ENCODE data around the gene UBN1. TPM values are rescaled to one million over a fixed set of nuclear protein-coding genes. Genes with fewer than 3 reads are reported as not detected.

UBN1 gene
- total RNA-seq, 4 donors from 2014 or later = 22.8 to 46.2 (median 28.0) TPM

DNA sequence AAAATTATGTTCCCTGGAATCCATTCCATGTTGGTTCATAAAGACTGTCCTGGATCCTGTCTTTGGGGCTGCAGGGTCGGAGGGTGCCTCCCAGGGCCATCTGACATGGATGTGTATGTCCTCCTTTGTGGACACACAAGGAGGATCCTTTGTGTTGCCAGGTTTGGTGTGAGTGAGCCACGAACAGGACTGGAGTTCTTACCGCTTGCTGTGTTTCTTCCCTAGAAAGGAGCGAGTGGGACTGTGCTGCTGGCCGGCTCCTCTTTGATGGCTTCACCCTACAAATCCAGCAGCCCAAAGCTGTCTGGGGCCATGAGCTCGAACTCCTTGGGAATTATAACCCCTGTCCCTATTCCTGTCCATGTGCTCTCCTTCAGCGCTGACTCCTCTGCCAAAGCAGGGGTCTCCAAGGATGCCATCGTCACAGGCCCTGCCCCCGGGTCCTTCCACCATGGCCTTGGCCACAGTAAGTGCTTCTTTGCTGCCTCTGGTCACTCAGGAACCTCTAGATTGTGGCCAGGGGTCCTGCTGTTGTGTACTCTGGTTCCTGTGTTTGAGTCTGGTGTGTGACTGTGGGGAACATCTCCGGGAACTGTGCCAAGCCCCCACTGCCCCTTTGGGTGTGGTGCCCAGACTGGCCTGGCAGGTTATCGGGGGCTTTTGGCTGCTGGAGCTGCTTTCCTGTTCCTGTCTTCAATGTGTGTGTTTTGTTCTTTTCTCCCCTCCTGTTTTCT, 29.5 kb downstream of the UBN1 start:
- no peaks in the 10 kb centered on the region for H3K9me3 ChIP-seq
- 40 to 88% methylated on average over 1 to 9 of the region's 11 CpGs for WGBS, 2 donors (ENCODE audit: low coverage in 1 of 2)
- no peak overlapping the region for H3K4me3 ChIP-seq
- H3K27me3 ChIP-seq = no peaks in the 10 kb centered on the region
- no peak for ATAC-seq
- peaks cover 0 to 100% of the 10 kb centered on the region in 2 donors for H3K36me3 ChIP-seq
- TF ChIP-seq EP300 (IDR thresholded peaks at IDR 0.05) = no peak
- TF ChIP-seq, protein P1, sequence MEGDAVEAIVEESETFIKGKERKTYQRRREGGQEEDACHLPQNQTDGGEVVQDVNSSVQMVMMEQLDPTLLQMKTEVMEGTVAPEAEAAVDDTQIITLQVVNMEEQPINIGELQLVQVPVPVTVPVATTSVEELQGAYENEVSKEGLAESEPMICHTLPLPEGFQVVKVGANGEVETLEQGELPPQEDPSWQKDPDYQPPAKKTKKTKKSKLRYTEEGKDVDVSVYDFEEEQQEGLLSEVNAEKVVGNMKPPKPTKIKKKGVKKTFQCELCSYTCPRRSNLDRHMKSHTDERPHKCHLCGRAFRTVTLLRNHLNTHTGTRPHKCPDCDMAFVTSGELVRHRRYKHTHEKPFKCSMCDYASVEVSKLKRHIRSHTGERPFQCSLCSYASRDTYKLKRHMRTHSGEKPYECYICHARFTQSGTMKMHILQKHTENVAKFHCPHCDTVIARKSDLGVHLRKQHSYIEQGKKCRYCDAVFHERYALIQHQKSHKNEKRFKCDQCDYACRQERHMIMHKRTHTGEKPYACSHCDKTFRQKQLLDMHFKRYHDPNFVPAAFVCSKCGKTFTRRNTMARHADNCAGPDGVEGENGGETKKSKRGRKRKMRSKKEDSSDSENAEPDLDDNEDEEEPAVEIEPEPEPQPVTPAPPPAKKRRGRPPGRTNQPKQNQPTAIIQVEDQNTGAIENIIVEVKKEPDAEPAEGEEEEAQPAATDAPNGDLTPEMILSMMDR (IDR thresholded peaks at IDR 0.05) = no peak
- no peak for TF ChIP-seq POLR2AphosphoS5 (IDR thresholded peaks at IDR 0.05)
- no peak for TF ChIP-seq POLR2A (IDR thresholded peaks at IDR 0.05)
- H3K4me1 ChIP-seq = peaks cover 0 to 6% (median 0%) of the 10 kb centered on the region in 3 donors
- H3K27ac ChIP-seq = no peak overlapping the region

DNA sequence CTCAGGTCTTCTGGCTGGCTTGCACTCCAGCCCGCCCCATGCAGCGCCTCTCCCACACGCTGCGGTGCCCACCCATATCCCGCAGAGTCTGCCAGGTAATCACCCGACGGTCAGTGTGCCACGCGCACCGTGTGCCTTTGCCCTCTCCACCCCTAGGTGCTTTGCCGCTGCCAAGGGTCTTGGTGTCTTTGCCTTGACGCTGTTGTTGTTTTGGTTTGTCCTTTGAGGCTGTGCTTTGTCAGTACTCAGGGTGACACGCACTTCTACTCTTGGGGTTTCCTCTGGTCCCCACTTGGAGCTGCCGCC, 30.1 kb downstream of the UBN1 start:
- TF ChIP-seq POLR2AphosphoS5 (IDR thresholded peaks at IDR 0.05) (no peak), POLR2A (IDR thresholded peaks at IDR 0.05) (no peak), EP300 (IDR thresholded peaks at IDR 0.05) (no peak)
- TF ChIP-seq, protein P1 (IDR thresholded peaks at IDR 0.05) = no peak
- WGBS, 2 donors (ENCODE audit: low coverage in 1 of 2) = 100% methylated on average over 1 of the region's 14 CpGs; no CpG with 5 or more reads in 1 of the 2 donors
- Histone ChIP-seq H3K36me3 (peaks cover 0 to 99% of the 10 kb centered on the region in 2 donors), H3K9me3 (no peaks in the 10 kb centered on the region), H3K4me1 (peaks cover 0 to 11% (median 0%) of the 10 kb centered on the region in 3 donors), H3K4me3 (no peak overlapping the region), H3K27me3 (no peaks in the 10 kb centered on the region), H3K27ac (no peak overlapping the region)
- no peak for ATAC-seq

DNA sequence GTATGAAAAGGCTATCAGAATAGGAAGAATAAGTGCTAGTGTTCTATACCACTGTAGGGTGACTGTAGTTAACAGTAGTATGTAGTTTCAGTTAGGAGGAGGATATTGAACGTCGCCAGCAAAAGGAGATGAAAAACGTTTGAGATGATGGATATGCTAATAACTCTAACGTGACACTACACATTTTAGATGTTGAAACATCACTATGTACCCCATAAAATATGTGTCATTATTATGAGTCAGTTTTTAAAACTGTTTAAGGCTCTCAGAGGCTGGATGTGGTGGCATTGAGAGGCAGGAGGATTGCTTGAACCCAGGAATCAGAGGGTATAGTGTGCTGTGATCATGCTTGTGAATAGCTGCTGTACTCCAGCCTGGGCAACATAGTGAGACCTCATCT, 31.8 kb downstream of the UBN1 start:
- no peak overlapping the region for H3K27ac ChIP-seq
- H3K27me3 ChIP-seq = no peaks in the 10 kb centered on the region
- 63 to 72% methylated on average over 4 of the region's 4 CpGs for WGBS, 2 donors (ENCODE audit: low coverage in 1 of 2)
- H3K4me1 ChIP-seq = peaks cover 0 to 22% (median 0%) of the 10 kb centered on the region in 3 donors
- H3K9me3 ChIP-seq = no peaks in the 10 kb centered on the region
- no peak for ATAC-seq
- no peak overlapping the region for H3K4me3 ChIP-seq
- H3K36me3 ChIP-seq = peaks cover 0 to 98% of the 10 kb centered on the region in 2 donors
- TF ChIP-seq EP300 (IDR thresholded peaks at IDR 0.05) (no peak), POLR2A (IDR thresholded peaks at IDR 0.05) (no peak), POLR2AphosphoS5 (IDR thresholded peaks at IDR 0.05) (no peak)
- TF ChIP-seq, protein P1 (IDR thresholded peaks at IDR 0.05) = no peak

DNA sequence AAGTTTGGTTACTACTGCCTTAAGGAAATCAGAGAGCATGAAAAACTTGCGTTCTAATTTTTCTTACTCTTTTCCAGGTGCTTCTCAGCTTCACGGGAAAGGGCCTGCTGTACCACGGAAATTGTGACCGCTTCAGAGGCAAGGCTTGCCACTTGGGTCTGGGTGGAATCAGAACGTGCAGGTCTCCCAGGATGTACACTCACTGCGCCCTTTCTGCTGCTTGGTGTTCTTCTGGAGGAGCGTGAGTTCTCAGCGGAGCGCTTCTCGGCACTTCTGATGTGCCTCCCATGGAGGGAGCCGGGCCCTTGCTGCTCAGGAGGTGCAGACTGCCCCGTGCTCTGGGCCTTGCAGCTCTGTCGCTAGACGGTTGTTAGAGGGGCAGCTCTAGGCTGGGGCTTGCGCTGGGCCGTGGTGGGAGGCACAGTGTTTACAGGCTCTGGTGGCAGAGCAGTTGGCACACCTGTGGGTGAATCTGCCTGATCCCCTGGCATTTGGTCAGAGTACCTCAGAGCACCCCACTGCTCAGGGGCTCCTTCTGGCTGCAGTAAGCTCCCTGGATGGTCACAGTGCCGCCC, 32.8 kb downstream of the UBN1 start:
- ATAC-seq = no peak
- Histone ChIP-seq H3K4me1 (peaks cover 0 to 22% (median 0%) of the 10 kb centered on the region in 3 donors), H3K27me3 (no peaks in the 10 kb centered on the region), H3K9me3 (no peaks in the 10 kb centered on the region), H3K36me3 (peaks cover 0 to 98% of the 10 kb centered on the region in 2 donors), H3K27ac (no peak overlapping the region), H3K4me3 (no peak overlapping the region)
- WGBS, 2 donors (ENCODE audit: low coverage in 1 of 2) = 92 to 100% methylated on average over 1 to 2 of the region's 17 CpGs
- TF ChIP-seq EP300 (IDR thresholded peaks at IDR 0.05) (no peak), POLR2A (IDR thresholded peaks at IDR 0.05) (no peak), POLR2AphosphoS5 (IDR thresholded peaks at IDR 0.05) (no peak)
- TF ChIP-seq, protein P1 (IDR thresholded peaks at IDR 0.05) = no peak
